Mesothelial cell of epicardium (in vitro differentiated cells): ENCODE measurements around the gene RERE. TPM values are rescaled to one million over a fixed set of nuclear protein-coding genes. Genes with fewer than 3 reads are reported as not detected.

Source experiments
- DNase-seq, 2 experiments: peaks; one replicate each; pipeline ENCODE4 v3.0.0; 2021; ENCODE audit warnings: low spot score in 2 of 2; ENCODE audit not compliant: unreplicated experiment in 2 of 2
- H3K27ac Mint-ChIP-seq: 2 replicates; pipeline ENCODE4 v1.8.0; 2021; ENCODE audit warnings: mixed read lengths
- H3K27me3 Mint-ChIP-seq: 2 replicates; pipeline ENCODE4 v1.8.0; 2021; ENCODE audit warnings: low read depth, mixed read lengths
- H3K36me3 Mint-ChIP-seq: 2 replicates; pipeline ENCODE4 v1.8.0; 2021; ENCODE audit warnings: mixed read lengths
- H3K4me1 Mint-ChIP-seq: 2 replicates; pipeline ENCODE4 v1.8.0; 2021; ENCODE audit warnings: mixed read lengths
- H3K4me3 Mint-ChIP-seq: 2 replicates; pipeline ENCODE4 v1.8.0; 2021; ENCODE audit warnings: mild to moderate bottlenecking, moderate library complexity, mixed read lengths
- H3K9me3 Mint-ChIP-seq: 2 replicates; pipeline ENCODE4 v1.8.0; 2021; ENCODE audit warnings: mixed read lengths
- CTCF ChIP-seq: fragments of 200-600 bp; sonication (generic); IDR thresholded peaks from one replicate; pipeline ENCODE4 v1.5.0; 2021; ENCODE audit warnings: antibody characterized with exemption; ENCODE audit not compliant: unreplicated experiment
- total RNA-seq: library from RNA; stranded (reverse); gene quantifications from 3 replicates; pipeline ENCODE4 v1.2.1, GENCODE V29; 2021

Gene RERE
- total RNA-seq, 1 donor from 2014 or later = 187 TPM

DNA sequence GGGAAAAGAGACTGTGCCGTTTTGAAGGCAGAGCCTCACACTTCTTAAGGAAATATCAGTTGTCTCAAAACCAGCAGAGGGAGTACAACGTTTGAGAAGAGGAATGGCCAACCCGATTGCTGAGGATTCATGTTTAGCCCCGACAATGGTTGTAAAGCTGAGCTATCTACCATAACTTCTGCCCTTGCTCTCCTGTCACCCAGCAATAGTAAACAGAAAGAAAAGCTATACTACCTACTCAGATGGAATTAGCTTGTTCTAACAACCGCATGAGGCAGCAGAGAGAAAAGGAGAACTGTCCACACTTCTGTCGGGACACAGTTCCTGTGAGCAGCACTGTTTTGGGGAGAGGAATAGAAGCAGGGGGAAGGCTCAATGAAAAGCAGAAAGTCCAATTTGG lies 408.3 kb downstream of the RERE start:
- no peak for TF ChIP-seq CTCF
- peak overlapping the region; percentile 39 for H3K4me3 Mint-ChIP-seq
- peak overlapping the region; percentile 96 for H3K27ac Mint-ChIP-seq
- peaks cover 20% of the 10 kb centered on the region for H3K36me3 Mint-ChIP-seq
- no peaks in the 10 kb centered on the region for H3K27me3 Mint-ChIP-seq
- H3K4me1 Mint-ChIP-seq = peaks cover 57% of the 10 kb centered on the region
- no peaks in the 10 kb centered on the region for H3K9me3 Mint-ChIP-seq
- no peak for DNase-seq

GRCh38 chr1:8408151-8408839 lies 409.1 kb downstream of the RERE start:
- Mint-ChIP-seq H3K4me1 (peaks cover 57% of the 10 kb centered on the region), H3K4me3 (peak overlapping the region; percentile 4), H3K27me3 (no peaks in the 10 kb centered on the region), H3K36me3 (peaks cover 20% of the 10 kb centered on the region), H3K27ac (peak overlapping the region; percentile 96), H3K9me3 (no peaks in the 10 kb centered on the region)
- no peak for TF ChIP-seq CTCF
- no peak for DNase-seq

GRCh38 chr1:8407652-8408051 lies 409.8 kb downstream of the RERE start:
- Mint-ChIP-seq H3K36me3 (peaks cover 20% of the 10 kb centered on the region), H3K9me3 (no peaks in the 10 kb centered on the region), H3K4me1 (peaks cover 55% of the 10 kb centered on the region), H3K4me3 (no peak overlapping the region), H3K27ac (peak overlapping the region; percentile 96), H3K27me3 (no peaks in the 10 kb centered on the region)
- TF ChIP-seq CTCF = no peak
- DNase-seq = no peak

DNA sequence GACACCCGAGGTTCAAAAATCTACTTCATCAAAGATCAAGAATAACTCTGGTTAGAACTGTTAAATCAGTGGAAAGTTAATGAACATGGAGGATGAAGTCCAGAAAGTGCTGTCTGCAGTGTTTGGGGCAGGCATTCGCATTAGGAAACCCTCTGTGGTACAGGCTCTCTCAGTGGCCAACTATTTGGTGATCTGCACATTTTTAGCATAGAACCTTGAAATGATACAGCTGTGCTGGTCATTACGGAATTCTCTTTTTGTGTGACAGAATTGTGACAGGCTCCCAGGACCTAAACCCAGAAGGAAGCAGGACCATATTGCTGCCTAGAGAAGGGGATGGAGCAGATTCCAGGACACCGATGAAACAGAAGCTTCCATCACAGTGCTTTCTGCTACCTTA lies 410.5 kb downstream of the RERE start:
- H3K27me3 Mint-ChIP-seq = no peaks in the 10 kb centered on the region
- H3K36me3 Mint-ChIP-seq = peaks cover 27% of the 10 kb centered on the region
- no peak for TF ChIP-seq CTCF
- H3K27ac Mint-ChIP-seq = peak overlapping the region; percentile 96
- no peaks in the 10 kb centered on the region for H3K9me3 Mint-ChIP-seq
- peaks cover 48% of the 10 kb centered on the region for H3K4me1 Mint-ChIP-seq
- DNase-seq = no peak
- H3K4me3 Mint-ChIP-seq = no peak overlapping the region

GRCh38 chr1:8406011-8406410 lies 411.4 kb downstream of the RERE start:
- Mint-ChIP-seq H3K27ac (peak overlapping the region; percentile 66), H3K36me3 (peaks cover 27% of the 10 kb centered on the region), H3K4me1 (peaks cover 45% of the 10 kb centered on the region), H3K27me3 (no peaks in the 10 kb centered on the region), H3K4me3 (no peak overlapping the region), H3K9me3 (no peaks in the 10 kb centered on the region)
- DNase-seq = no peak
- no peak for TF ChIP-seq CTCF
